Measurements from ENCODE around the gene INAFM2.
A peak's percentile ranks its signal among the peaks of the same experiment; 100 is the strongest.

The INAFM2 gene

DNA sequence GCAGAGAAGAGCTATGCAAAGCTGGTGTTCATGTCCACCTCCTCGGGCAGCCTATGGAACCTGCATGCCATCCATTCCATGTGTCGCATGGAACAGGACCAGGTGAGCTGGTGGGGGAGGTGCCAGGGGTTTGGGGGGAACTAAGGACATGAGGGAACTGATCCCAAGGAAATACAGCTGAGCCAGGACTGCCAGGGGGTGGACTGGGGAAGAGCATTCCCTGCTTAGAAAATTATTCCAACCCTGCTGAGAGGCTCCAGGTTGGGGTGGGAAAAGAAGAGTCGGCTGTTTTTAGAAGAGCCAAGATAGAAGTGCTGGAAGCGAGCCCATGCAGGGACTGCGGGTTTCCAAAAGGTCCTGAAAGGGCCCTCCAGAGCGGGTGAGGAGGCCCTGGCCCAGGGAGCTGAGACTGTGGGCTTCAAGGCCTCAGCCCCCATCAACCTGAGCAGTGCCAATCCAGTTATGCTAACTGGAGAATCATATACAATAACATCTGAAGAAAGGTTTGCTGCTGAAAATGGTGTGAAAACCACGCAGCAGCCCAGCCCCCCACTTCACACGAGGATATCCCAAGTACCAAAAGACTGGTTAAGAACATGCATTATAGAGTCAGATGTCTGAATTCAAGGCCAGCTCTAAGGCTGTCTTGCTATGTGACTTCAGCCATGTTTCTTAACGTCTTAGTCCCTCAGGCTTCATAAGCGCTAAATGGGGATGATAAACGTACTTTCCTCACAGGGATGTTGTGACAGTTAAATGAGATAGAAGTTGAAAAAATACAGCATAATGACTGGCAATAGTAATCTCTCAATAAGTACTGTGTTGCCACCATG is 42.3 kb downstream of the INAFM2 start:
- DNase-seq = no peak

DNA sequence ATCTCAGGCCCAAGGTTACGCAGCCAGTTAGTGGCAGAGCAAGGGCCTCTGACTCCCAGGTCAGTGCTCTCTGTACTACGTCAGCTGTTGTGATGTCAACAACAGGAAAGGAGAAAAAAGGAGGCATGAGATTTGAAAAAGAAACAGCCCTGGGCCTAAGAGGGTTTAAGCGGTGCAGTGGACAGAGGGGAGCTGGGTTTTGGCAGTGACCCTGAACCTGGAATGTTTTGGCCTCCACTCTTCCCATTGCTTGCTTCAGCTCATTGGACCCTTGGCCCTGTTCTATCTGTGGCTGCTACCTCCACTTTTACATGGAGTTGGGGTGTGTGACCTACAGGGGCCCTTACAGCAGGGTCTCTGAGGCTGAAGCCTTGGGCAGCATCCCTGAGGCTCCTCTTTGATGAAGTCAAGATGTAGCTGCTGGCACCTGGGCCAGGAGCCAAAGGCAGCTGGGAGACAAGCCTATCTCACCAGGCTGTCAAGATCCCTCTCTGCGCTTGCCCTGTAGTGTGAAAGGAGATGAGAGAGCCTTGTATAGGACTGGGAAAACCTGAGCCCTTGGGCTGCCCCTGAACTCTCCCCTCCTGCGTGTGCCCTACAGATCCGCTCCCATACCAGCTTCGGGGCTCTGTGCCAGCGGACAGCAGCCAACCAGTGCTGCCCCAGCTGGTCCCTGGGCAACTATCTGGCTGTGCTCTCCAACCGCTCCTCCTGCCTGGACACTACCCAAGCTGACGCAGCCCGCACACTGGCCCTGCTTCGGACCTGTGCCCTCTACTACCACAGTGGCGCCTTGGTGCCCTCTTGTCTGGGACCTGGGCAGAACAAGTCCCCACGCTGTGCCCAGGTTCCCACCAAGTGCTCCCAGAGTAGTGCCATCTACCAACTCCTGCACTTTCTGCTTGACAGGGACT is 43.2 kb downstream of the INAFM2 start:
- no peak for DNase-seq

- no peak for DNase-seq
Observed at GRCh38 chr15:40367371-40367685, 43.8 kb downstream of the INAFM2 start.

DNA sequence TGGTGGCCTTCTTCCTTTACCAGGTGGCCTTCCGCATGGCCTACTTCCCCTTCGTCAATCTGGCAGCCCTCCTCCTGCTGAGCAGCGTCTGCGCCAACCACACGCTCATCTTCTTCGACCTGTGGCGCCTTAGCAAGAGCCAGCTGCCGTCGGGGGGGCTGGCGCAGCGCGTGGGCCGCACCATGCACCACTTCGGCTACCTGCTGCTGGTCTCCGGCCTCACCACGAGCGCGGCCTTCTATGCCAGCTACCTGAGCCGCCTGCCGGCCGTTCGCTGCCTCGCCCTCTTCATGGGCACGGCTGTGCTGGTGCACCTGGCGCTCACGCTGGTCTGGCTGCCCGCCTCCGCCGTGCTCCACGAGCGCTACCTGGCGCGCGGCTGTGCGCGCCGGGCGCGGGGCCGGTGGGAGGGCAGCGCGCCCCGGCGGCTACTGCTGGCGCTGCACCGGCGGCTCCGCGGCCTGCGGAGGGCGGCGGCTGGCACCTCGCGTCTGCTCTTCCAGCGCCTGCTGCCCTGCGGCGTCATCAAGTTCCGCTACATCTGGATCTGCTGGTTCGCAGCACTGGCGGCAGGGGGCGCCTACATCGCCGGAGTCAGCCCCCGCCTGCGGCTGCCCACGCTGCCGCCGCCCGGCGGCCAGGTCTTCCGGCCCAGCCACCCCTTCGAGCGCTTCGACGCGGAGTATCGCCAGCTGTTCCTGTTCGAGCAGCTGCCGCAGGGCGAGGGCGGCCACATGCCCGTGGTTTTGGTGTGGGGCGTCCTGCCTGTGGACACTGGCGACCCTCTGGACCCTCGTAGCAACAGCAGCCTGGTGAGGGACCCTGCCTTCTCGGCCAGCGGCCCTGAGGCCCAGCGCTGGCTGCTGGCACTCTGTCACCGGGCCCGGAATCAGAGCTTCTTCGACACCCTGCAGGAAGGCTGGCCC is 44.5 kb downstream of the INAFM2 start:
- peak; percentile 82 for DNase-seq

- DNase-seq = no peak
Observed at GRCh38 chr15:40368719-40369473, 45.4 kb downstream of the INAFM2 start.

DNA sequence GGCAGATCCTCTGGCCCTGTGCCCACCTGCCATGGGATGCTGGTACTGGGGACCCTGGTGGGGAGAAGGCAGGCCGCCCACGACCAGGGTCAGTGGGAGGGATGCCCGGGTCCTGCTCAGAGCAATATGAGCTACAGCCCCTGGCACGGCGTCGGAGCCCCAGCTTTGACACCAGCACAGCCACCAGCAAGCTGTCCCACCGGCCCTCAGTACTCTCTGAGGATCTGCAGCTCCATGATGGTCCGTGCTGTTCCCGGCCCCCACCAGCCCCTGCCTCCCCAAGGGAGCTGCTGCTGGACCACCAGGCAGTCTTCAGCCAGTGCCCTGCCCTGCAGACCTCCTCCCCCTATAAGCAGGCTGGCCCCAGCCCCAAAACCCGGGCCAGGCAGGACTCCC is 46.0 kb downstream of the INAFM2 start:
- DNase-seq = no peak

DNA sequence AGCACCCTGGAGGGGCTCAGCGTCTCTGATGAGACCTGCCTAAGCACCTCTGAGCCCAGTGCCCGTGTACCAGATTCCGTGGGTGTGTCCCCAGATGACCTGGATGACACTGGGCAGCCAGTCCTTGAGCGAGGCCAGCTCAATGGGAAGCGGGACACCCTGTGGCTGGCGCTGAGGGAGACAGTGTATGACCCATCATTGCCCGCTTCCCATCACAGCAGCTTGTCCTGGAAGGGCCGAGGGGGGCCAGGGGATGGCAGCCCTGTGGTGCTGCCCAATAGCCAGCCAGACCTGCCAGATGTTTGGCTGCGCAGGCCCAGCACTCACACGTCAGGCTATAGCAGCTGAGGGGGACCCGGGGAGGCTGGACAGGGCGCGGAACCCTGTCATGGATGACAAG is 46.5 kb downstream of the INAFM2 start:
- DNase-seq = no peak

- no peak for DNase-seq
Observed at GRCh38 chr15:40372981-40373380, 49.5 kb downstream of the INAFM2 start.

Measured in activated gamma-delta T cell treated with Interleukin-2 at 50 U/mL for 16 hours (primary cell).